Measurements from ENCODE around the gene FGF8.

- TF ChIP-seq CTCF (IDR thresholded peaks at IDR 0.05; ENCODE audit: insufficient read depth, low read length) (no peak), POLR2AphosphoS5 (IDR thresholded peaks at IDR 0.05; ENCODE audit: low read depth) (no peak), REST (IDR thresholded peaks at IDR 0.05; ENCODE audit: insufficient replicate concordance, low read depth) (no peak)
Measured at GRCh38 chr10:101769541-101770180, 6.3 kb downstream of the FGF8 start.

All from HL-60 (cell line).